Activated CD4-positive, alpha-beta T cell treated with anti-CD3 and anti-CD28 coated beads, Interleukin-2, amount 50 U/mL, for 4 hours (primary cell): ENCODE results near the gene ATP11C.
"Not testable (repeated sequence)": the region's sequence is repeated elsewhere in the genome, so short reads cannot be mapped to it uniquely, and the experiment has no call there.

Experiments used
- DNase-seq, 2 experiments: peaks; one replicate each; pipeline ENCODE4 v3.0.0-alpha.2; 2020

Gene ATP11C

GRCh38 chrX:139702658-139703057 is 230.2 kb downstream of the ATP11C start:
- no peak for DNase-seq

- no peak for DNase-seq
These were observed 239.9 kb downstream of the ATP11C start for GRCh38 chrX:139692908-139693307.

- DNase-seq = no peak
These were observed 240.4 kb downstream of the ATP11C start for GRCh38 chrX:139692506-139692849.

- DNase-seq = no peak
These were observed 240.9 kb downstream of the ATP11C start for GRCh38 chrX:139691843-139692505.

- DNase-seq = no peak
These were observed 241.4 kb downstream of the ATP11C start for GRCh38 chrX:139691493-139691842.

GRCh38 chrX:139685175-139685574 is 247.7 kb downstream of the ATP11C start:
- DNase-seq = not testable (repeated sequence)

- DNase-seq = no peak
These were observed 252.5 kb downstream of the ATP11C start for GRCh38 chrX:139680356-139680755.
